Transverse colon (tissue), 4 donors: ENCODE results near the gene RNGTT. TPM values are rescaled to one million over a fixed set of nuclear protein-coding genes. Genes with fewer than 3 reads are reported as not detected.

Experiments used
- DNase-seq: peaks from one replicate; pipeline ENCODE4 v3.0.0-alpha.2; 2019
- H3K27ac ChIP-seq, 4 donors: fragments of 200-600 bp; sonication (generic); 2 replicates each; pipeline ENCODE4 v1.5.1; 2016 to 2018; ENCODE audit warnings: inconsistent platforms in 4 of 4
- H3K27me3 ChIP-seq: fragments of 200-600 bp; sonication (generic); 2 replicates; pipeline ENCODE4 v1.5.1; 2017; ENCODE audit warnings: inconsistent platforms
- H3K36me3 ChIP-seq, 4 donors: fragments of 200-600 bp; sonication (generic); 2 replicates each; pipeline ENCODE4 v1.5.1; 2017 to 2019; ENCODE audit warnings: inconsistent platforms in 4 of 4
- H3K4me1 ChIP-seq, 4 donors: fragments of 200-600 bp; sonication (generic); 2 replicates each; pipeline ENCODE4 v1.5.1; 2017 to 2020; ENCODE audit warnings: inconsistent platforms in 4 of 4
- H3K4me3 ChIP-seq, 4 donors: fragments of 200-600 bp; sonication (generic); 1 replicate in 1 of 4; 2 replicates in 3 of 4; pipeline versions ENCODE4 v1.5.1 to v1.6.1; 2017 to 2019; ENCODE audit warnings: inconsistent platforms in 4 of 4
- H3K9me3 ChIP-seq, 2 donors: fragments of 200-600 bp; sonication (generic); 2 replicates each; pipeline ENCODE4 v1.5.1; 2017 to 2019; ENCODE audit warnings: inconsistent platforms in 2 of 2
- EP300 ChIP-seq: sonication (generic); formaldehyde crosslinking; IDR thresholded peaks from one replicate; pipeline ENCODE4 v1.6.1; 2017; ENCODE audit warnings: antibody characterized with exemption, low read depth
- POLR2A ChIP-seq: fragments of 450-650 bp; IDR thresholded peaks from one replicate; pipeline ENCODE4 v1.6.1; 2016; ENCODE audit warnings: antibody characterized with exemption, mild to moderate bottlenecking, moderate library complexity
- POLR2AphosphoS5 ChIP-seq, 3 donors: sonication (generic); formaldehyde crosslinking; IDR thresholded peaks; one replicate each; pipeline ENCODE4 v1.6.1; 2016; ENCODE audit warnings: antibody characterized with exemption in 3 of 3
- WGBS, 2 donors: methylation state at CpG; one replicate each; pipeline ENCODE4 v1.1.5; 2018; ENCODE audit warnings: low coverage in 1 of 2; 5-methylcytosine and 5-hydroxymethylcytosine counted together
- in situ Hi-C, 4 donors: fragments of 200-750 bp; cut with MboI; loops; one replicate each; pipeline versions ENCODE4 v1.15.0 to v1.15.1; 2017; ENCODE audit warnings: low sequenced_read_pairs in 3 of 4, low pct_ligation_motif_present in 1 of 4, low pct_unique_long_range_greater_than_20kb in 1 of 4
- intact Hi-C: fragments of 100-400 bp; cut with DNase I; formaldehyde crosslinking; loops from one replicate; pipeline ENCODE4 v1.15.1; 2023; ENCODE audit warnings: low total_unique reads
- total RNA-seq, 4 donors: library from RNA; depleted of rRNA; stranded (reverse); fragments of >200 nt; gene quantifications; one replicate each; pipeline ENCODE4 v1.1.0, GENCODE V29; 2016
- TF ChIP-seq, protein P1 (sequence below), 5 experiments: fragments of 200-600 bp in 3 of 5; fragments of 450-650 bp in 2 of 5; sonication (generic) in 3 of 5; IDR thresholded peaks; 1 replicate in 2 of 5; 2 replicates in 3 of 5; pipeline ENCODE4 v1.5.1; 2016 to 2017; ENCODE audit warnings: antibody characterized with exemption in 5 of 5, inconsistent platforms in 3 of 5, mild to moderate bottlenecking in 2 of 5, moderate library complexity in 1 of 5

RNGTT gene
- total RNA-seq, 4 donors from 2014 or later = 5.4 to 20.9 (median 15.2) TPM

DNA sequence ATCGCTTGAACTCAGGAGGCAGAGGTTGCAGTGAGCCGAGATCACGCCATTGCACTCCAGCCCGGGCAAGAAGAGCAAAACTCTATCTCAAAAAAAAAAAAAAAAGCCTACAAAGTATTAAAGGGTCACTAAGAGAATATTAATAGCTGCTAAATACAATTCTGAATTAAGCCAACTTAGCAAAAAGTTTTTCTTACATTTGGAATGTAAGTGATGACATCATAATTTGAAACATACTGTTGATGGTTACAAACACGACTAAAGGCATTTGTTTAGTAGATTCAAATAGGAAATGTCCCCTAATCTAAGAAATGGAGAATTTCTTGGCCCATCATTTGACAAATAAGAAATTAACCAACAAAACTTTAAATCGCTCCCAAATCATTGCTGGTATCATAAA, 282.8 kb downstream of the RNGTT start:
- TF ChIP-seq EP300 = no peak
- TF ChIP-seq POLR2A = no peak
- no peak for TF ChIP-seq POLR2AphosphoS5 (IDR thresholded peaks at IDR 0.05)
- TF ChIP-seq, protein P1, sequence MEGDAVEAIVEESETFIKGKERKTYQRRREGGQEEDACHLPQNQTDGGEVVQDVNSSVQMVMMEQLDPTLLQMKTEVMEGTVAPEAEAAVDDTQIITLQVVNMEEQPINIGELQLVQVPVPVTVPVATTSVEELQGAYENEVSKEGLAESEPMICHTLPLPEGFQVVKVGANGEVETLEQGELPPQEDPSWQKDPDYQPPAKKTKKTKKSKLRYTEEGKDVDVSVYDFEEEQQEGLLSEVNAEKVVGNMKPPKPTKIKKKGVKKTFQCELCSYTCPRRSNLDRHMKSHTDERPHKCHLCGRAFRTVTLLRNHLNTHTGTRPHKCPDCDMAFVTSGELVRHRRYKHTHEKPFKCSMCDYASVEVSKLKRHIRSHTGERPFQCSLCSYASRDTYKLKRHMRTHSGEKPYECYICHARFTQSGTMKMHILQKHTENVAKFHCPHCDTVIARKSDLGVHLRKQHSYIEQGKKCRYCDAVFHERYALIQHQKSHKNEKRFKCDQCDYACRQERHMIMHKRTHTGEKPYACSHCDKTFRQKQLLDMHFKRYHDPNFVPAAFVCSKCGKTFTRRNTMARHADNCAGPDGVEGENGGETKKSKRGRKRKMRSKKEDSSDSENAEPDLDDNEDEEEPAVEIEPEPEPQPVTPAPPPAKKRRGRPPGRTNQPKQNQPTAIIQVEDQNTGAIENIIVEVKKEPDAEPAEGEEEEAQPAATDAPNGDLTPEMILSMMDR (IDR thresholded peaks at IDR 0.05) = no peak
- DNase-seq = no peak
- intact Hi-C loops = no loop called here
- no peaks in the 10 kb centered on the region for H3K36me3 ChIP-seq
- WGBS, 2 donors = 95 to 98% methylated on average over 6 of the region's 6 CpGs
- no peaks in the 10 kb centered on the region for H3K27me3 ChIP-seq
- H3K4me3 ChIP-seq = no peak overlapping the region
- no peaks in the 10 kb centered on the region for H3K4me1 ChIP-seq
- H3K9me3 ChIP-seq = no peaks in the 10 kb centered on the region
- no peak overlapping the region for H3K27ac ChIP-seq
- in situ Hi-C loops = no loop called here

DNA sequence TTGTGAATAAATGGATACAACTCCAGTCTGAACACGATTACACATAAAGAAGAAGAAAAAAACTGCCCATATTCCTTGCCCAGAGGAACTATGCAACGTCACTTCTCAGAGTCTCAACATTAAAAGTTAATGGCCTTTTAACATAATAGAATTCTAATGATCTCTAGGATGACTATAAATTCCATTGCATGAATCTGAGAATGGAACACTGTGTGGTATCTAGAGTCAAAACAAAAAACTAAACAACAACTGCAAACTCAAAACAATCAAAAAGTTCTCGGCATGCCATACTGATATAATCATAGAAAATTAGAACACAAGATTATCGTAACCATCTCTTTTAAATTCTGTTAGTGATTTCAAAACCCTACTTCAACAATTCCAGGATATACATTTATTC, 283.6 kb downstream of the RNGTT start:
- TF ChIP-seq, protein P1 (IDR thresholded peaks at IDR 0.05) = no peak
- no peak for TF ChIP-seq POLR2AphosphoS5 (IDR thresholded peaks at IDR 0.05)
- TF ChIP-seq EP300 = no peak
- no peak for TF ChIP-seq POLR2A
- no peaks in the 10 kb centered on the region for H3K36me3 ChIP-seq
- in situ Hi-C loops (no loop called here), intact Hi-C loops (no loop called here)
- no peak overlapping the region for H3K4me3 ChIP-seq
- H3K4me1 ChIP-seq = no peaks in the 10 kb centered on the region
- H3K9me3 ChIP-seq = no peaks in the 10 kb centered on the region
- WGBS, 2 donors = 94 to 100% methylated on average over 4 of the region's 4 CpGs
- DNase-seq = no peak
- no peak overlapping the region for H3K27ac ChIP-seq
- H3K27me3 ChIP-seq = no peaks in the 10 kb centered on the region

DNA sequence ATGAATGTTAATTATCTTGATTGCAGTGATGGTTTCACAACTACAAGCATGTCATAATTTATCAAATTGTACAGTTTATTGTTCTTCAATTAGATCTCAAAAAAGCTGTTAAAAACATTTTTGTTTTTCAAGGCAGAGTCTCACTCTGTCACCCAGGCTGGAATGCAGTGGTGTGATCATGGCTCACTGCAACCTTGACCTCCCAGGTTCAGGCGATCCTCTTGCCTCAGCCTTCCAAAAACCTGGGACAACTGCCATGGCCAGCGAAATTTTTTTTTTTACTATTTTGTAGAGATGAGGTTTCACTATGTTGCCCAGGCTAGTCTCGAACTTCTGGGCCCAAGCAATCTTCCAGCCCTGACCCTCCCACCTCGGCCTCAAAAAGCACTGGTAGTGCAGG, 286.1 kb downstream of the RNGTT start:
- Histone ChIP-seq H3K9me3 (peaks cover 0 to 4% of the 10 kb centered on the region in 2 donors), H3K36me3 (no peaks in the 10 kb centered on the region), H3K27ac (no peak overlapping the region), H3K4me3 (no peak overlapping the region), H3K27me3 (no peaks in the 10 kb centered on the region), H3K4me1 (no peaks in the 10 kb centered on the region)
- WGBS, 2 donors = 87 to 95% methylated on average over 2 to 4 of the region's 4 CpGs
- no peak for TF ChIP-seq POLR2AphosphoS5 (IDR thresholded peaks at IDR 0.05)
- intact Hi-C loops = no loop called here
- in situ Hi-C loops = no loop called here
- no peak for DNase-seq

DNA sequence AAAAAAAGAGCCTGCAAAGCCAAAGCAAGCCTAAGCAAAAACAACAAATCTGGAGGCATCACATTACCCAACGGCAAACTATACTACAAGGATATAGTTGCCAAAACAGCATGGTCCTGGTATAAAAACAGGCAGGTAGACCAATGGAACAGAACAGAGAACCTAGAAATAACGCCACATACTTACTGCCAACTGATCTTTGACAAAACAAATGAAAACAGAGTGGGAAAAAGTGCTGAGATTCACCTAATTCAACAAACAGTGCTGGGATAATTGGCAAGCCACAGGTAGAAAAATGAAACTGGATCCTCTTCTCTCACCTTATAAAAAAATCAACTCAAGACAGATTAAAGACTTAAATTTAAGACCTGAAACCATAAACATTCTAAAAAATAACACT, 291.8 kb downstream of the RNGTT start:
- no peaks in the 10 kb centered on the region for H3K27me3 ChIP-seq
- TF ChIP-seq POLR2AphosphoS5 (IDR thresholded peaks at IDR 0.05) (no peak), EP300 (no peak)
- 75 to 95% methylated on average over 2 of the region's 2 CpGs for WGBS, 2 donors
- H3K4me3 ChIP-seq = no peak overlapping the region
- no peak overlapping the region for H3K27ac ChIP-seq
- in situ Hi-C loops (no loop called here), intact Hi-C loops (no loop called here)
- peaks cover 23 to 34% of the 10 kb centered on the region in 2 donors for H3K9me3 ChIP-seq
- no peaks in the 10 kb centered on the region for H3K4me1 ChIP-seq
- H3K36me3 ChIP-seq = peaks cover 0 to 4% (median 0%) of the 10 kb centered on the region in 4 donors
- DNase-seq = no peak

DNA sequence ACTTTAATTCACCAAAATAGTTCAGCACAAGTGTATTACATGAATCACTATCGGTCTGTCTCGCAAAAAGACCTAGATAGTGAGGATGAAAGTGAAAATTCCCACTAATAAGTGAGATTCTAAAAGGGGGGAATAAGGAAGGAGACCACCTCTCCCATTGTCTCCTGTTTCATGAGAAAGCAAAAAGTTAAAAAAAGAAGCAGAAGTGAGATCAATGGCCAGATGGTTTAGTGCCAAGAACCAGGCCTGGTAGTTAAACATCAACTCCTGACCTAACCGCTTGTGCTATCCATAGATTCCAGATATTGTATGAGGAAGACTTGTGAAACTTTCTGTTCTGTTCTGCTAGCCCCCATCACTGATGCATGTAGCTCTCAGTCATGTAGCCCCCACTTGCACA, 293.0 kb downstream of the RNGTT start:
- in situ Hi-C loops (no loop called here), intact Hi-C loops (no loop called here)
- Histone ChIP-seq H3K9me3 (peaks cover 23 to 34% of the 10 kb centered on the region in 2 donors), H3K27me3 (no peaks in the 10 kb centered on the region), H3K4me1 (no peaks in the 10 kb centered on the region), H3K27ac (no peak overlapping the region), H3K4me3 (no peak overlapping the region), H3K36me3 (peaks cover 0 to 4% (median 0%) of the 10 kb centered on the region in 4 donors)
- TF ChIP-seq POLR2AphosphoS5 (IDR thresholded peaks at IDR 0.05) (no peak), EP300 (no peak), POLR2A (no peak)
- TF ChIP-seq, protein P1 (IDR thresholded peaks at IDR 0.05) = no peak
- DNase-seq = no peak
- 96 to 100% methylated on average over 2 to 3 of the region's 3 CpGs for WGBS, 2 donors
